GM19025 (cell line): ENCODE measurements around the gene TP53BP2.
"Not testable (repeated sequence)": the region's sequence is repeated elsewhere in the genome, so short reads cannot be mapped to it uniquely, and the experiment has no call there.

Experiments
- ATAC-seq: cut with Tn5 transposase; IDR thresholded peaks from one replicate; pipeline ENCODE4 v1.9.1; 2021; ENCODE audit warnings: mild to moderate bottlenecking, low read depth, moderate library complexity; ENCODE audit not compliant: unreplicated experiment

TP53BP2 gene

GRCh38 chr1:223832637-223832943, 13.2 kb downstream of the TP53BP2 start:
- no peak for ATAC-seq

- ATAC-seq = no peak
These were observed 13.8 kb downstream of the TP53BP2 start for GRCh38 chr1:223831755-223832636.

GRCh38 chr1:223829678-223830077, 16.1 kb downstream of the TP53BP2 start:
- no peak for ATAC-seq

- no peak for ATAC-seq
These were observed 17.4 kb downstream of the TP53BP2 start for GRCh38 chr1:223828162-223828848.

- ATAC-seq = no peak
These were observed 18.5 kb downstream of the TP53BP2 start for GRCh38 chr1:223827193-223827663.

- no peak for ATAC-seq
These were observed 19.7 kb downstream of the TP53BP2 start for GRCh38 chr1:223825767-223826748.

- no peak for ATAC-seq
These were observed 21.0 kb downstream of the TP53BP2 start for GRCh38 chr1:223824712-223825111.

GRCh38 chr1:223824287-223824686, 21.5 kb downstream of the TP53BP2 start:
- ATAC-seq = no peak

- ATAC-seq = no peak
These were observed 24.8 kb downstream of the TP53BP2 start for GRCh38 chr1:223820971-223821370.

GRCh38 chr1:223820515-223820858, 25.3 kb downstream of the TP53BP2 start:
- ATAC-seq = no peak

- ATAC-seq = no peak
These were observed 25.8 kb downstream of the TP53BP2 start for GRCh38 chr1:223819730-223820514.

GRCh38 chr1:223817265-223817664, 28.5 kb downstream of the TP53BP2 start:
- ATAC-seq = not testable (repeated sequence)

GRCh38 chr1:223815865-223816264, 29.9 kb downstream of the TP53BP2 start:
- no peak for ATAC-seq

GRCh38 chr1:223815020-223815853, 30.5 kb downstream of the TP53BP2 start:
- ATAC-seq = no peak

- ATAC-seq = no peak
These were observed 32.1 kb downstream of the TP53BP2 start for GRCh38 chr1:223813645-223814044.

GRCh38 chr1:223811634-223812101, 34.1 kb downstream of the TP53BP2 start:
- no peak for ATAC-seq

- ATAC-seq = no peak
These were observed 35.2 kb downstream of the TP53BP2 start for GRCh38 chr1:223810586-223810985.

- ATAC-seq = not testable (repeated sequence)
These were observed 35.8 kb downstream of the TP53BP2 start for GRCh38 chr1:223809905-223810304.

GRCh38 chr1:223803211-223803610, 42.5 kb downstream of the TP53BP2 start:
- no peak for ATAC-seq
